GM12878 (cell line): Measurements from ENCODE around the gene UBE2E1. TPM values are rescaled to one million over a fixed set of nuclear protein-coding genes. Genes with fewer than 3 reads are reported as not detected.

Experiments
- CHD4 ChIP-seq: fragments of 200-600 bp; sonication (generic); IDR thresholded peaks from 2 replicates; pipeline ENCODE4 v1.6.1; 2016; ENCODE audit warnings: mild to moderate bottlenecking
- EZH2 ChIP-seq: IDR thresholded peaks from 2 replicates; pipeline ENCODE4 v1.6.1; 2012; ENCODE audit warnings: low read depth, mild to moderate bottlenecking, control low read depth, inconsistent platforms, low read length, borderline replicate concordance; ENCODE audit not compliant: control insufficient read depth
- FOS ChIP-seq: IDR thresholded peaks from 3 replicates; pipeline ENCODE4 v1.6.1; 2011; ENCODE audit warnings: borderline replicate concordance; ENCODE audit not compliant: insufficient read length; ENCODE audit errors: extremely low read depth
- LARP7 ChIP-seq: fragments of 450-650 bp; IDR thresholded peaks from 2 replicates; pipeline ENCODE4 v1.6.1; 2017; ENCODE audit warnings: mild to moderate bottlenecking
- NR2C2 ChIP-seq: IDR thresholded peaks from 2 replicates; pipeline ENCODE4 v1.6.1; 2011; ENCODE audit warnings: borderline replicate concordance, low read depth; ENCODE audit not compliant: control insufficient read depth, insufficient read length
- SMC3 ChIP-seq: IDR thresholded peaks from 2 replicates; pipeline ENCODE4 v1.6.1; 2011; ENCODE audit warnings: low read length, improper control_type of control experiment, borderline replicate concordance
- SREBF1 ChIP-seq: IDR thresholded peaks from 2 replicates; pipeline ENCODE4 v1.6.1; 2012; ENCODE audit warnings: mild to moderate bottlenecking, low read length
- SRF ChIP-seq, 2 experiments: IDR thresholded peaks; 2 replicates each; pipeline ENCODE4 v1.6.1; 2011; ENCODE audit warnings: low read depth in 2 of 2, low read length in 2 of 2, mild to moderate bottlenecking in 1 of 2, moderate library complexity in 1 of 2
- polyA plus RNA-seq, 11 experiments: library from polyadenylated mRNA; depleted of rRNA in 4 of 11; unstranded in 6 of 11; stranded (reverse) in 5 of 11; fragments of >200 nt; fragmentation: Nextera tagmentation in 4 of 11; fragmentation: Illumina TruSeq in 1 of 11; extraction: Ambion mirVana in 4 of 11; extraction: Trizol in 1 of 11; gene quantifications; 1 replicate in 1 of 11; 2 replicates in 10 of 11; pipeline versions ENCODE4 v1.2.1 to v1.2.3, GENCODE V29; 2011 to 2016; ENCODE audit warnings: inconsistent platforms in 2 of 11, missing spikeins in 2 of 11, low read depth in 1 of 11
- total RNA-seq, 4 experiments: library from RNA; depleted of rRNA in 3 of 4; stranded (reverse); fragments of >200 nt in 3 of 4; fragmentation: Illumina TruSeq in 1 of 4; extraction: Trizol in 1 of 4; gene quantifications; 2 replicates each; pipeline versions ENCODE4 v1.2.1 to v1.2.3, GENCODE V29; 2013 to 2021
- TF ChIP-seq, protein P1 (sequence below): fragments of 450-650 bp; IDR thresholded peaks from 2 replicates; pipeline ENCODE4 v1.6.1; 2017; ENCODE audit warnings: low read depth, mild to moderate bottlenecking, moderate library complexity
- TF ChIP-seq, protein P2 (sequence below): fragments of 450-650 bp; IDR thresholded peaks from 2 replicates; pipeline ENCODE4 v1.6.1; 2017; ENCODE audit warnings: mild to moderate bottlenecking, moderate library complexity
- TF ChIP-seq, protein P3 (sequence below): fragments of 450-650 bp; IDR thresholded peaks from 2 replicates; pipeline ENCODE4 v1.6.1; 2017; ENCODE audit warnings: mild to moderate bottlenecking

The UBE2E1 gene
- total and polyA plus RNA-seq, 10 of the 15 experiments (the other 5 are each of a cell fraction or from before 2014, with no cell fraction given) = 18.7 to 425 (median 147) TPM

DNA sequence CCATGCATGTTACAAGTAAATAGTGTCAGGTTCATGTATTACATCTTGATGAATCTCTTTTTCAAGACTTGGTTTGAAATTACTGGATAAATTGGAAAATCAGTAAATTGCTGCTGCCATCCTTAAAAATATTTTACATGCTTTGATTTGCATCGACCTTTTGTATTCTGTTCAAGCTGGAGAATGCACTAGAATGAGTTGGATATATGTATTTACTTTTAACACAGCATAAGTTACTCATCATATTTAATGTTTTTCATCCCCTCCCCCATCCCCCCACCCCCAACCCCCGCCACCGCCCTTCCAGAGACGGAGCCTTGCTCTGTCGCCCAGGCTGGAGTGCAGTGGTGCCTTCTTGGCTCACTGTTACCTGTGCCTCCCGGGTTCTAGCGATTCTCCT is 16.8 kb downstream of the UBE2E1 start (continued):
- TF ChIP-seq, protein P1, sequence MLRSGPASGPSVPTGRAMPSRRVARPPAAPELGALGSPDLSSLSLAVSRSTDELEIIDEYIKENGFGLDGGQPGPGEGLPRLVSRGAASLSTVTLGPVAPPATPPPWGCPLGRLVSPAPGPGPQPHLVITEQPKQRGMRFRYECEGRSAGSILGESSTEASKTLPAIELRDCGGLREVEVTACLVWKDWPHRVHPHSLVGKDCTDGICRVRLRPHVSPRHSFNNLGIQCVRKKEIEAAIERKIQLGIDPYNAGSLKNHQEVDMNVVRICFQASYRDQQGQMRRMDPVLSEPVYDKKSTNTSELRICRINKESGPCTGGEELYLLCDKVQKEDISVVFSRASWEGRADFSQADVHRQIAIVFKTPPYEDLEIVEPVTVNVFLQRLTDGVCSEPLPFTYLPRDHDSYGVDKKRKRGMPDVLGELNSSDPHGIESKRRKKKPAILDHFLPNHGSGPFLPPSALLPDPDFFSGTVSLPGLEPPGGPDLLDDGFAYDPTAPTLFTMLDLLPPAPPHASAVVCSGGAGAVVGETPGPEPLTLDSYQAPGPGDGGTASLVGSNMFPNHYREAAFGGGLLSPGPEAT = no peak
- TF ChIP-seq NR2C2 (no peak), FOS (no peak), SREBF1 (no peak), SRF (IDR thresholded peaks at IDR 0.05; ENCODE audit: low read depth in 2 of 2, low read length in 2 of 2) (no peak), EZH2 (no peak), CHD4 (no peak), SMC3 (no peak), LARP7 (no peak)
- TF ChIP-seq, protein P2, sequence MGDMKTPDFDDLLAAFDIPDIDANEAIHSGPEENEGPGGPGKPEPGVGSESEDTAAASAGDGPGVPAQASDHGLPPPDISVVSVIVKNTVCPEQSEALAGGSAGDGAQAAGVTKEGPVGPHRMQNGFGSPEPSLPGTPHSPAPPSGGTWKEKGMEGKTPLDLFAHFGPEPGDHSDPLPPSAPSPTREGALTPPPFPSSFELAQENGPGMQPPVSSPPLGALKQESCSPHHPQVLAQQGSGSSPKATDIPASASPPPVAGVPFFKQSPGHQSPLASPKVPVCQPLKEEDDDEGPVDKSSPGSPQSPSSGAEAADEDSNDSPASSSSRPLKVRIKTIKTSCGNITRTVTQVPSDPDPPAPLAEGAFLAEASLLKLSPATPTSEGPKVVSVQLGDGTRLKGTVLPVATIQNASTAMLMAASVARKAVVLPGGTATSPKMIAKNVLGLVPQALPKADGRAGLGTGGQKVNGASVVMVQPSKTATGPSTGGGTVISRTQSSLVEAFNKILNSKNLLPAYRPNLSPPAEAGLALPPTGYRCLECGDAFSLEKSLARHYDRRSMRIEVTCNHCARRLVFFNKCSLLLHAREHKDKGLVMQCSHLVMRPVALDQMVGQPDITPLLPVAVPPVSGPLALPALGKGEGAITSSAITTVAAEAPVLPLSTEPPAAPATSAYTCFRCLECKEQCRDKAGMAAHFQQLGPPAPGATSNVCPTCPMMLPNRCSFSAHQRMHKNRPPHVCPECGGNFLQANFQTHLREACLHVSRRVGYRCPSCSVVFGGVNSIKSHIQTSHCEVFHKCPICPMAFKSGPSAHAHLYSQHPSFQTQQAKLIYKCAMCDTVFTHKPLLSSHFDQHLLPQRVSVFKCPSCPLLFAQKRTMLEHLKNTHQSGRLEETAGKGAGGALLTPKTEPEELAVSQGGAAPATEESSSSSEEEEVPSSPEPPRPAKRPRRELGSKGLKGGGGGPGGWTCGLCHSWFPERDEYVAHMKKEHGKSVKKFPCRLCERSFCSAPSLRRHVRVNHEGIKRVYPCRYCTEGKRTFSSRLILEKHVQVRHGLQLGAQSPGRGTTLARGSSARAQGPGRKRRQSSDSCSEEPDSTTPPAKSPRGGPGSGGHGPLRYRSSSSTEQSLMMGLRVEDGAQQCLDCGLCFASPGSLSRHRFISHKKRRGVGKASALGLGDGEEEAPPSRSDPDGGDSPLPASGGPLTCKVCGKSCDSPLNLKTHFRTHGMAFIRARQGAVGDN = no peak
- TF ChIP-seq, protein P3, sequence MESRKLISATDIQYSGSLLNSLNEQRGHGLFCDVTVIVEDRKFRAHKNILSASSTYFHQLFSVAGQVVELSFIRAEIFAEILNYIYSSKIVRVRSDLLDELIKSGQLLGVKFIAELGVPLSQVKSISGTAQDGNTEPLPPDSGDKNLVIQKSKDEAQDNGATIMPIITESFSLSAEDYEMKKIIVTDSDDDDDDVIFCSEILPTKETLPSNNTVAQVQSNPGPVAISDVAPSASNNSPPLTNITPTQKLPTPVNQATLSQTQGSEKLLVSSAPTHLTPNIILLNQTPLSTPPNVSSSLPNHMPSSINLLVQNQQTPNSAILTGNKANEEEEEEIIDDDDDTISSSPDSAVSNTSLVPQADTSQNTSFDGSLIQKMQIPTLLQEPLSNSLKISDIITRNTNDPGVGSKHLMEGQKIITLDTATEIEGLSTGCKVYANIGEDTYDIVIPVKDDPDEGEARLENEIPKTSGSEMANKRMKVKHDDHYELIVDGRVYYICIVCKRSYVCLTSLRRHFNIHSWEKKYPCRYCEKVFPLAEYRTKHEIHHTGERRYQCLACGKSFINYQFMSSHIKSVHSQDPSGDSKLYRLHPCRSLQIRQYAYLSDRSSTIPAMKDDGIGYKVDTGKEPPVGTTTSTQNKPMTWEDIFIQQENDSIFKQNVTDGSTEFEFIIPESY = no peak
